CD4-positive, alpha-beta T cell (primary cell): Measurements from ENCODE around the gene KXD1. TPM values are rescaled to one million over a fixed set of nuclear protein-coding genes. Genes with fewer than 3 reads are reported as not detected.

Experiments
- ATAC-seq: fragments of 200-7000 bp; cut with Tn5 transposase; one replicate; pipeline ENCODE4 v1.10.0; 2022; ENCODE audit warnings: mild to moderate bottlenecking; ENCODE audit not compliant: poor library complexity
- CTCF ChIA-PET: fragments of 350-600 bp; sonication (Branson Sonifier 250); formaldehyde crosslinking; loops from one replicate; lab custom pipeline; 2021; ENCODE audit warnings: antibody characterized with exemption, inconsistent platforms; lab: Charles Lee
- POLR2A ChIA-PET: fragments of 350-600 bp; sonication (Branson Sonifier 250); formaldehyde crosslinking; loops from one replicate; lab custom pipeline; 2021; ENCODE audit warnings: antibody characterized with exemption, inconsistent platforms; lab: Charles Lee
- DNase-seq, 14 experiments: peaks; one replicate each; pipeline ENCODE4 v3.0.0-alpha.2; 2013 to 2020; ENCODE audit warnings: mixed read lengths in 2 of 14
- H3K27ac ChIP-seq, 2 donors: one replicate each; pipeline versions ENCODE4 v1.5.1 to v1.7.0; 2013; ENCODE audit warnings: low read length in 2 of 2, low read depth in 1 of 2, mild to moderate bottlenecking in 1 of 2
- H3K27me3 ChIP-seq, 2 experiments: 1 replicate in 1 of 2; 2 replicates in 1 of 2; pipeline versions ENCODE4 v1.6.1 to v1.7.0; 2013; ENCODE audit warnings: low read length in 2 of 2, control low read depth in 1 of 2, mild to moderate bottlenecking in 1 of 2, moderate library complexity in 1 of 2; ENCODE audit not compliant: insufficient read depth in 2 of 2, control insufficient read depth in 1 of 2
- H3K36me3 ChIP-seq: one replicate; pipeline ENCODE4 v1.6.1; 2013; ENCODE audit warnings: low read length, control low read depth; ENCODE audit not compliant: insufficient read depth
- H3K4me1 ChIP-seq: one replicate; pipeline ENCODE4 v1.6.1; 2013; ENCODE audit warnings: low read length, control low read depth; ENCODE audit not compliant: insufficient read depth
- H3K4me3 ChIP-seq: one replicate; pipeline ENCODE4 v1.5.1; 2013; ENCODE audit warnings: mild to moderate bottlenecking, low read length, moderate library complexity
- H3K9me3 ChIP-seq, 2 experiments: 1 replicate in 1 of 2; 2 replicates in 1 of 2; pipeline versions ENCODE4 v1.6.1 to v1.7.0; 2013; ENCODE audit warnings: low read length in 2 of 2, mild to moderate bottlenecking in 2 of 2, control low read depth in 1 of 2, moderate library complexity in 1 of 2; ENCODE audit not compliant: control insufficient read depth in 1 of 2, insufficient read depth in 1 of 2
- H3K27ac Mint-ChIP-seq: one replicate; pipeline ENCODE4 v1.8.0; 2020; ENCODE audit warnings: mixed read lengths
- H3K27me3 Mint-ChIP-seq: one replicate; pipeline ENCODE4 v1.8.0; 2021; ENCODE audit warnings: mixed read lengths
- H3K36me3 Mint-ChIP-seq: one replicate; pipeline ENCODE4 v1.8.0; 2021; ENCODE audit warnings: low read depth, mixed read lengths
- H3K4me1 Mint-ChIP-seq: one replicate; pipeline ENCODE4 v1.8.0; 2021; ENCODE audit warnings: low read depth, mixed read lengths
- H3K4me3 Mint-ChIP-seq: one replicate; pipeline ENCODE4 v1.8.0; 2020; ENCODE audit warnings: mild to moderate bottlenecking, mixed read lengths
- H3K9me3 Mint-ChIP-seq: one replicate; pipeline ENCODE4 v1.8.0; 2020; ENCODE audit warnings: mixed read lengths
- CTCF ChIP-seq: fragments of 200-600 bp; IDR thresholded peaks from one replicate; pipeline ENCODE4 v1.8.0; 2022; ENCODE audit warnings: antibody characterized with exemption, mild to moderate bottlenecking
- intact Hi-C, 2 experiments: fragments of 100-400 bp; cut with DNase I in 1 of 2; cut with micrococcal nuclease in 1 of 2; formaldehyde crosslinking; loops; one replicate each; pipeline versions ENCODE4 v1.15.1 to v1.9.0; 2023 to 2025; cut with DNase I, micrococcal nuclease
- polyA plus RNA-seq, 2 donors: library from polyadenylated mRNA; unstranded; fragments of 120-200 nt; gene quantifications; one replicate each; pipeline ENCODE4 v1.2.1, GENCODE V29; 2013
- total RNA-seq, 174 experiments: library from RNA in 2 of 174; stranded (reverse) in 2 of 174; gene quantifications; one replicate each; pipeline ENCODE4 v1.2.3 and lab custom pipeline; 2021 to 2026

KXD1 gene
- 10 to 100 TPM; 64.2 to 66.9 TPM for total RNA-seq
- 67.9 TPM for polyA plus RNA-seq (2013, experiment 1 of 2)
- 78.1 TPM for polyA plus RNA-seq (2013, experiment 2 of 2)
- total RNA-seq (lab: John Stamatoyannopoulos, UW): 39.9 to 112 (median 72.9) reads per million in 172 experiments

- H3K4me1 Mint-ChIP-seq: peaks cover 26% of the 10 kb centered on the region
- no peaks in the 10 kb centered on the region for H3K27me3 Mint-ChIP-seq
- no peaks in the 10 kb centered on the region for H3K27me3 ChIP-seq
- H3K9me3 ChIP-seq: no peaks in the 10 kb centered on the region
- CTCF ChIA-PET: interaction anchor here (1.0 to 3.0 kb wide), 5 partner anchors 13 to 106 kb away, joined by 3 to 12 read pairs (median 4); partner anchors contain the start of genes ELL and REX1BD
- peak within 1 kb of the TSS; percentile 99 for H3K4me3 ChIP-seq
- POLR2A ChIA-PET: interaction anchor here (0.9 to 4.3 kb wide), 18 partner anchors 10 to 363 kb away, joined by 3 to 87 read pairs (median 6); partner anchors contain the start of genes COPE, DDX49, ELL and FKBP8
- H3K27ac ChIP-seq: peak within 1 kb of the TSS; percentile 94 to 97
- peaks cover 26% of the 10 kb centered on the region for H3K36me3 Mint-ChIP-seq
- intact Hi-C loops: loop anchor here (1.0 to 2.0 kb wide), 5 partner anchors 13 to 635 kb away; partner anchors contain the start of genes UBA52 (in 2 of the 2), BORCS8 (in 1 of the 2), ELL (in 1 of the 2) and RFXANK (in 1 of the 2)
- DNase-seq (peak; percentile 93 to 100 (median 97)), ATAC-seq (peak; percentile 99)
- H3K4me1 ChIP-seq: peaks cover 30% of the 10 kb centered on the region
- peak within 1 kb of the TSS; percentile 98 for H3K27ac Mint-ChIP-seq
- peaks cover 9% of the 10 kb centered on the region for H3K36me3 ChIP-seq
- no peaks in the 10 kb centered on the region for H3K9me3 Mint-ChIP-seq
- peak within 1 kb of the TSS; percentile 94 for H3K4me3 Mint-ChIP-seq
- TF ChIP-seq CTCF: no peak
Observed at GRCh38 chr19:18557411-18558201, at the start of gene KXD1. Gene KXD1, plus strand, starts transcription at chr19:18557870. Its CDS starts 4,187 bp downstream, at chr19:18562057.

GRCh38 chr19:18508585-18508984 is 49.1 kb upstream of the KXD1 start:
- no peak for ATAC-seq
- H3K36me3 ChIP-seq: no peaks in the 10 kb centered on the region
- H3K9me3 ChIP-seq: no peaks in the 10 kb centered on the region
- Mint-ChIP-seq H3K27me3 (no peaks in the 10 kb centered on the region), H3K9me3 (no peaks in the 10 kb centered on the region), H3K4me1 (peaks cover 47% of the 10 kb centered on the region), H3K4me3 (no peak overlapping the region), H3K36me3 (no peaks in the 10 kb centered on the region), H3K27ac (no peak overlapping the region)
- H3K4me1 ChIP-seq: peaks cover 86% of the 10 kb centered on the region
- H3K4me3 ChIP-seq: no peak overlapping the region
- no peak for TF ChIP-seq CTCF
- ChIA-PET POLR2A (interaction anchor here (4.2 kb wide), 1 partner anchor 13 kb away, joined by 29 read pairs; the partner anchor contains the start of gene ELL), CTCF (interaction anchor here (2.2 kb wide), 1 partner anchor 12 kb away, joined by 6 read pairs; no protein-coding TSS in a partner anchor)
- no peak for DNase-seq
- intact Hi-C loops: loop anchor here in 1 of 2 experiments (5.0 kb wide), 1 partner anchor 36 kb away; no protein-coding TSS in a partner anchor
- no peaks in the 10 kb centered on the region for H3K27me3 ChIP-seq
- H3K27ac ChIP-seq: no peak overlapping the region

- ATAC-seq (no peak), DNase-seq (no peak)
- H3K27me3 Mint-ChIP-seq: no peaks in the 10 kb centered on the region
- ChIA-PET CTCF (interaction anchor here (2.2 kb wide), 1 partner anchor 10 kb away, joined by 6 read pairs; no protein-coding TSS in a partner anchor), POLR2A (interaction anchor here (0.6 to 1.5 kb wide), 2 partner anchors 10 to 12 kb away, joined by 3 to 4 read pairs; partner anchors contain the start of gene ELL)
- peaks cover 46% of the 10 kb centered on the region for H3K4me1 Mint-ChIP-seq
- H3K36me3 Mint-ChIP-seq: no peaks in the 10 kb centered on the region
- Histone ChIP-seq H3K4me3 (no peak overlapping the region), H3K36me3 (peaks cover 6% of the 10 kb centered on the region), H3K27me3 (no peaks in the 10 kb centered on the region), H3K4me1 (peaks cover 79% of the 10 kb centered on the region), H3K9me3 (no peaks in the 10 kb centered on the region), H3K27ac (no peak overlapping the region)
- no peak for TF ChIP-seq CTCF
- intact Hi-C loops: no loop called here
- no peak overlapping the region for H3K27ac Mint-ChIP-seq
- no peak overlapping the region for H3K4me3 Mint-ChIP-seq
- no peaks in the 10 kb centered on the region for H3K9me3 Mint-ChIP-seq
Observed at GRCh38 chr19:18510216-18510615, 47.5 kb upstream of the KXD1 start.
